Body of pancreas (tissue), 4 donors: ENCODE measurements around the gene NRP1.

Experiments used
- POLR2A ChIP-seq, 3 donors: fragments of 450-650 bp; IDR thresholded peaks; one replicate each; pipeline ENCODE4 v1.6.1; 2016; ENCODE audit warnings: antibody characterized with exemption in 3 of 3, mild to moderate bottlenecking in 2 of 3
- TF ChIP-seq, protein P1 (sequence below), 7 experiments: fragments of 450-650 bp in 4 of 7; fragments of 200-600 bp in 3 of 7; sonication (generic) in 3 of 7; IDR thresholded peaks; one replicate each; pipeline ENCODE4 v1.5.1; 2016 to 2019; ENCODE audit warnings: antibody characterized with exemption in 7 of 7

DNA sequence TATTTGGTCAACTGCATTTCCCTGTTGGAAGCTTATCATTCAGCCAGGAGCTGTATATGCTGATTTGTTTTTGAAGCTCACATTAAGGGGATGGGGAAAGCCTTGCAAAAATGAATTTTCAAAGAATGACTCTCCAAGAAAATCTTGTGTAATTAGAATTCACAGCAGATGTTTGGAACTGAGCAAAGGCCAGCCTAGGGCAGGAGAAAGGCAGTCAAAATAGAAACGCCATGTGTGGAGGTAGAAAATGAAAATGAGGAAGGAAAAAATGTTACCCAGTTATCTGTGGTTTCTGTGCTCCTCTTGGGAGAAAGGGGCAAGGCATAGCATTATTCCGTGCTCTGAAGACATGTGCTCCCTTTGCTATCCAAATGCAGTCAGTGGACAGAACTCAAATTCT lies 93.5 kb downstream of the NRP1 start:
- TF ChIP-seq, protein P1, sequence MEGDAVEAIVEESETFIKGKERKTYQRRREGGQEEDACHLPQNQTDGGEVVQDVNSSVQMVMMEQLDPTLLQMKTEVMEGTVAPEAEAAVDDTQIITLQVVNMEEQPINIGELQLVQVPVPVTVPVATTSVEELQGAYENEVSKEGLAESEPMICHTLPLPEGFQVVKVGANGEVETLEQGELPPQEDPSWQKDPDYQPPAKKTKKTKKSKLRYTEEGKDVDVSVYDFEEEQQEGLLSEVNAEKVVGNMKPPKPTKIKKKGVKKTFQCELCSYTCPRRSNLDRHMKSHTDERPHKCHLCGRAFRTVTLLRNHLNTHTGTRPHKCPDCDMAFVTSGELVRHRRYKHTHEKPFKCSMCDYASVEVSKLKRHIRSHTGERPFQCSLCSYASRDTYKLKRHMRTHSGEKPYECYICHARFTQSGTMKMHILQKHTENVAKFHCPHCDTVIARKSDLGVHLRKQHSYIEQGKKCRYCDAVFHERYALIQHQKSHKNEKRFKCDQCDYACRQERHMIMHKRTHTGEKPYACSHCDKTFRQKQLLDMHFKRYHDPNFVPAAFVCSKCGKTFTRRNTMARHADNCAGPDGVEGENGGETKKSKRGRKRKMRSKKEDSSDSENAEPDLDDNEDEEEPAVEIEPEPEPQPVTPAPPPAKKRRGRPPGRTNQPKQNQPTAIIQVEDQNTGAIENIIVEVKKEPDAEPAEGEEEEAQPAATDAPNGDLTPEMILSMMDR (IDR thresholded peaks at IDR 0.05), result no peak
- no peak for TF ChIP-seq POLR2A (IDR thresholded peaks at IDR 0.05)
